Activated CD8-positive, alpha-beta memory T cell treated with anti-CD3 and anti-CD28 coated beads, Interleukin-2, amount 10 ng/mL, durations not matched to agents 7 days and 5 days (primary cell): Measurements from ENCODE around the gene SLC29A1. TPM values are rescaled to one million over a fixed set of nuclear protein-coding genes. Genes with fewer than 3 reads are reported as not detected.
A peak's percentile ranks its signal among the peaks of the same experiment; 100 is the strongest.
"Not testable (repeated sequence)": the region's sequence is repeated elsewhere in the genome, so short reads cannot be mapped to it uniquely, and the experiment has no call there.

Source experiments
- ATAC-seq: fragments of 150-1000 bp; cut with Tn5 transposase; one replicate; pipeline ENCODE4 v1.10.0; 2021; ENCODE audit warnings: moderate library complexity
- CTCF ChIA-PET: fragments of 350-600 bp; sonication (Branson Sonifier 250); formaldehyde crosslinking; loops from one replicate; lab custom pipeline; 2021; ENCODE audit warnings: antibody characterized with exemption; lab: Charles Lee
- DNase-seq: peaks from one replicate; pipeline ENCODE4 v3.0.0-alpha.2; 2020
- H3K27ac Mint-ChIP-seq: one replicate; pipeline ENCODE4 v1.8.0; 2021; ENCODE audit warnings: mild to moderate bottlenecking, mixed read lengths
- H3K27me3 Mint-ChIP-seq: one replicate; pipeline ENCODE4 v1.8.0; 2021; ENCODE audit warnings: mixed read lengths
- H3K36me3 Mint-ChIP-seq: one replicate; pipeline ENCODE4 v1.8.0; 2021; ENCODE audit warnings: mild to moderate bottlenecking, mixed read lengths
- H3K4me1 Mint-ChIP-seq: one replicate; pipeline ENCODE4 v1.8.0; 2021; ENCODE audit warnings: mixed read lengths
- H3K4me3 Mint-ChIP-seq: one replicate; pipeline ENCODE4 v1.8.0; 2021; ENCODE audit warnings: mild to moderate bottlenecking, moderate library complexity, mixed read lengths
- H3K9me3 Mint-ChIP-seq: one replicate; pipeline ENCODE4 v1.8.0; 2022; ENCODE audit warnings: low read depth, mixed read lengths
- total RNA-seq, 2 experiments: library from RNA; stranded (reverse); gene quantifications; one replicate each; pipeline ENCODE4 v1.2.3, GENCODE V29; 2021

The SLC29A1 gene
- total RNA-seq, 2 experiments from 2014 or later: 39.8 to 49.9 TPM

DNA sequence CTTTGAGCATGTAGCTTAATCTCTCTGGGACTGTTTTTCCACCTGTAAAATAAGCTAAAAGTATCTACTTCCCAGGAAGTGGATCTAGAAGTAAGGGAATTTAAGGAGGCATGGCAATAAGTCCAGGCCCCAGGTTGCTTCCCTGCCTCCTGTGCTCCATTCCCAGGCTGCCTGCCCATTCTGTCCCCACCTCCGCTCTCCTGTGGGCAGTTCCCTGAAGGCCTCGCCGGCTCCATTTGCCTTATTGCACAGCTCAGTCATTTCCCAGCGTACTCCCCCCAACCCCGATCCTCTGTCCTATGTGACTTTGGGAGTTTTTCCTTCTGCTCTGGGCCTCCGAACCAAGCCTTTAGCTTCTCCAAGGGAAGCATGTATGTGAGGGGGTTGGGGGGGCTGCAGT, 4.6 kb downstream of the SLC29A1 start:
- CTCF ChIA-PET: interaction anchor here (0.8 to 1.7 kb wide), 3 partner anchors 9 to 29 kb away, joined by 3 to 10 read pairs (median 3); no protein-coding TSS in a partner anchor
- H3K27ac Mint-ChIP-seq: no peak overlapping the region
- H3K9me3 Mint-ChIP-seq: no peaks in the 10 kb centered on the region
- DNase-seq (no peak), ATAC-seq (no peak)
- peaks cover 20% of the 10 kb centered on the region for H3K4me1 Mint-ChIP-seq
- no peaks in the 10 kb centered on the region for H3K27me3 Mint-ChIP-seq
- no peaks in the 10 kb centered on the region for H3K36me3 Mint-ChIP-seq
- no peak overlapping the region for H3K4me3 Mint-ChIP-seq

DNA sequence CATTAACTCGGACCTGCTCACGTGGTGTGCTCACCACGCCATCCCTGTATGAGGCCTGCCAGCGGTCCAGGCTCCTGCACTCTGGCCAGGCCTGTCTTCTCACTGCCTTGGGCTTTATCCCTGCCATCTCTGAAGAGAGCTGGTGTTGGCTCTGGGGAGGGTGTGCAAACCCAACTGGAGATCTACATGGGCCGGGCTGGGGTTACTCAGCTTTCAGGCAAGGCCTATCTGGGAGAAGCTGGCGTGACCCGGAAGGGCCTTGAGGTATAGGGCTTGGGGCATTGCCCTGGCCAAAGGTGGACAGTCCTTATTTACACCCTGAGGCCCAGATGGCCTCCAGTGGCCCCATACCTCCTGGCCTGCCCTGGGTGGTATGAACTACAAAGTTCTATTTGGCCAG, 5.0 kb downstream of the SLC29A1 start:
- no peak overlapping the region for H3K4me3 Mint-ChIP-seq
- DNase-seq (no peak), ATAC-seq (no peak)
- no peaks in the 10 kb centered on the region for H3K27me3 Mint-ChIP-seq
- peaks cover under 1% of the 10 kb centered on the region for H3K36me3 Mint-ChIP-seq
- CTCF ChIA-PET: interaction anchor here (0.8 to 1.7 kb wide), 3 partner anchors 8 to 28 kb away, joined by 3 to 10 read pairs (median 3); no protein-coding TSS in a partner anchor
- H3K27ac Mint-ChIP-seq: no peak overlapping the region
- no peaks in the 10 kb centered on the region for H3K9me3 Mint-ChIP-seq
- H3K4me1 Mint-ChIP-seq: peaks cover 20% of the 10 kb centered on the region

DNA sequence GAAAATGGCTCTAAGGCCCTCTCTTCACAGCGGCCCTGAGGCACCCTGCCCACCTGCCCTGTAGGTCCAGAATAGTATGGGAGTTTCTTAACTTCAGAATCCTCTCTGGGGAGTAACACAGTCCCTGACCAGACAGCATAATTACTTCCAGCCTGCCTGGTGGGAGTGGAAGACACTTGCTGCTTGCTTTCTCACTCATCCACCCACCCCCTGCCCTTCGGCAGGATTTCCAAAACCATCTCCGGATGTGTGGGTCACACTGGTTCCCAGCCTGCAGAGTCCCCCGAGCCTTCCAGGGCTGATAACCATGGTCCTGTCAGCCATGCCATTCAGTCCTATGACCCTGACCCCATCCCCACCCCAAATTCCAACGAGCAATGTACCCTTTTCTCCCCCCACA, 5.4 kb downstream of the SLC29A1 start:
- no peaks in the 10 kb centered on the region for H3K27me3 Mint-ChIP-seq
- no peak for DNase-seq
- no peak for ATAC-seq
- H3K27ac Mint-ChIP-seq: no peak overlapping the region
- peaks cover 3% of the 10 kb centered on the region for H3K36me3 Mint-ChIP-seq
- no peak overlapping the region for H3K4me3 Mint-ChIP-seq
- H3K4me1 Mint-ChIP-seq: peaks cover 23% of the 10 kb centered on the region
- CTCF ChIA-PET: interaction anchor here (0.8 to 1.7 kb wide), 3 partner anchors 8 to 28 kb away, joined by 3 to 10 read pairs (median 3); no protein-coding TSS in a partner anchor
- no peaks in the 10 kb centered on the region for H3K9me3 Mint-ChIP-seq

DNA sequence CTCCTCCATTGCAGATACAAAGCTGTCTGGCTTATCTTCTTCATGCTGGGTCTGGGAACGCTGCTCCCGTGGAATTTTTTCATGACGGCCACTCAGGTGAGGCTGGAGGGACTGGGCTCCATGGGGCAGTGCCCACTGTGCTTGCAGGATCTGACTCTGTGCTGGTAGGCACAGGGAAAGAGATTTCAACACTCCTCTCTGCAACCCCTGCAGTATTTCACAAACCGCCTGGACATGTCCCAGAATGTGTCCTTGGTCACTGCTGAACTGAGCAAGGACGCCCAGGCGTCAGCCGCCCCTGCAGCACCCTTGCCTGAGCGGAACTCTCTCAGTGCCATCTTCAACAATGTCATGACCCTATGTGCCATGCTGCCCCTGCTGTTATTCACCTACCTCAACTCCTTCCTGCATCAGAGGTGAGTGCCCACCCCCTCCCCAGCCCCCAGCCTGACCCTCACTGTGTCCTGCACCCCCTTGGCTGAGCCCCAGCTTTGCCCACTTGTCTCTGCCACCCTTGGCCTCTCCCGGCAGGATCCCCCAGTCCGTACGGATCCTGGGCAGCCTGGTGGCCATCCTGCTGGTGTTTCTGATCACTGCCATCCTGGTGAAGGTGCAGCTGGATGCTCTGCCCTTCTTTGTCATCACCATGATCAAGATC, 6.1 kb downstream of the SLC29A1 start:
- ATAC-seq (no peak), DNase-seq (no peak)
- CTCF ChIA-PET: interaction anchor here (1.0 to 1.5 kb wide), 2 partner anchors 8 to 9 kb away, joined by 3 read pairs; no protein-coding TSS in a partner anchor
- Mint-ChIP-seq H3K4me3 (no peak overlapping the region), H3K27ac (no peak overlapping the region), H3K4me1 (peaks cover 17% of the 10 kb centered on the region), H3K36me3 (peaks cover 3% of the 10 kb centered on the region), H3K9me3 (no peaks in the 10 kb centered on the region), H3K27me3 (no peaks in the 10 kb centered on the region)

DNA sequence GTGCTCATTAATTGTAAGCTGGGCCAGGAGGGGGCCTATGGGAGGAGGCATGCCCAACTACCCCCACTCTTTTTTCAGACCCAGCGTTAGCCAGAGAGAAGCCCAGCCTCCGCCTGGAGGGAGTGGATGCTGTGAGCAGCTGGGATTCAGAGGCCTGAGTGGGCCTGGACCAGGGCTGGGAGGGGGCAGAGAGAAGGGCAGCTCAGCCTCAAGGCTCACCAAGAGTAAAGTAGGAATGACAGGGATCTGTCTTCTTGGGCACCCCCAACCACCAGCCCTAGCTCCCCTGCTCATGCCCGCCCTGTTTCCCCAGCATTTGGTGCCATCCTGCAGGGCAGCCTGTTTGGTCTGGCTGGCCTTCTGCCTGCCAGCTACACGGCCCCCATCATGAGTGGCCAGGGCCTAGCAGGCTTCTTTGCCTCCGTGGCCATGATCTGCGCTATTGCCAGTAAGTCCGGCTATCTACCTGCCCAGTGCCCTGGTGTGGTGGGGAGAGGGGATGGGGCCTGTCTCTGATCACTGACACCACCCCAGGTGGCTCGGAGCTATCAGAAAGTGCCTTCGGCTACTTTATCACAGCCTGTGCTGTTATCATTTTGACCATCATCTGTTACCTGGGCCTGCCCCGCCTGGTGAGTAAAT, 6.8 kb downstream of the SLC29A1 start:
- H3K36me3 Mint-ChIP-seq: peaks cover 3% of the 10 kb centered on the region
- no peak overlapping the region for H3K4me3 Mint-ChIP-seq
- ATAC-seq (no peak), DNase-seq (no peak)
- H3K27ac Mint-ChIP-seq: no peak overlapping the region
- no peaks in the 10 kb centered on the region for H3K9me3 Mint-ChIP-seq
- H3K27me3 Mint-ChIP-seq: no peaks in the 10 kb centered on the region
- CTCF ChIA-PET: interaction anchor here (1.0 to 1.5 kb wide), 2 partner anchors 8 to 9 kb away, joined by 3 read pairs; no protein-coding TSS in a partner anchor
- peaks cover 11% of the 10 kb centered on the region for H3K4me1 Mint-ChIP-seq

DNA sequence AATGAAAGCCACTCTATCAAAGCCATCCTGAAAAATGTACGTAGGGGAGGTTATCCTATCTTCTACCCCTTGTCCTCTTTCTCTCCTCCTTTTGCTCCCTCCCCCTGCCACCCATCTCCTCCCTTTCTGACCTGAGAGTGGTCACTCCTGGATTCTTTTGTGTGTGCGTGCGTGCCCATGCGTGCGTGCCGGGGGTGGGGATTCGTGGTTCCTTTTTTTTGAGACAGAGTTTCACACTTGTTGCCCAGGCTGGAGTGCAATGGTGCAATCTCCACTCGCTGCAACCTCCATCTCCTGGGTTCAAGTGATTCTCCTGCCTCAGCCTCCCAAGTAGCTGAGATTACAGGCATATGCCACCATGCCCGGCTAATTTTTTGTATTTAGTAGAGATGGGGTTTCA, 8.0 kb downstream of the SLC29A1 start:
- H3K27ac Mint-ChIP-seq, DNase-seq, H3K4me1 Mint-ChIP-seq, H3K4me3 Mint-ChIP-seq, H3K9me3 Mint-ChIP-seq, H3K27me3 Mint-ChIP-seq, ATAC-seq, H3K36me3 Mint-ChIP-seq, CTCF ChIA-PET: not testable (repeated sequence)

DNA sequence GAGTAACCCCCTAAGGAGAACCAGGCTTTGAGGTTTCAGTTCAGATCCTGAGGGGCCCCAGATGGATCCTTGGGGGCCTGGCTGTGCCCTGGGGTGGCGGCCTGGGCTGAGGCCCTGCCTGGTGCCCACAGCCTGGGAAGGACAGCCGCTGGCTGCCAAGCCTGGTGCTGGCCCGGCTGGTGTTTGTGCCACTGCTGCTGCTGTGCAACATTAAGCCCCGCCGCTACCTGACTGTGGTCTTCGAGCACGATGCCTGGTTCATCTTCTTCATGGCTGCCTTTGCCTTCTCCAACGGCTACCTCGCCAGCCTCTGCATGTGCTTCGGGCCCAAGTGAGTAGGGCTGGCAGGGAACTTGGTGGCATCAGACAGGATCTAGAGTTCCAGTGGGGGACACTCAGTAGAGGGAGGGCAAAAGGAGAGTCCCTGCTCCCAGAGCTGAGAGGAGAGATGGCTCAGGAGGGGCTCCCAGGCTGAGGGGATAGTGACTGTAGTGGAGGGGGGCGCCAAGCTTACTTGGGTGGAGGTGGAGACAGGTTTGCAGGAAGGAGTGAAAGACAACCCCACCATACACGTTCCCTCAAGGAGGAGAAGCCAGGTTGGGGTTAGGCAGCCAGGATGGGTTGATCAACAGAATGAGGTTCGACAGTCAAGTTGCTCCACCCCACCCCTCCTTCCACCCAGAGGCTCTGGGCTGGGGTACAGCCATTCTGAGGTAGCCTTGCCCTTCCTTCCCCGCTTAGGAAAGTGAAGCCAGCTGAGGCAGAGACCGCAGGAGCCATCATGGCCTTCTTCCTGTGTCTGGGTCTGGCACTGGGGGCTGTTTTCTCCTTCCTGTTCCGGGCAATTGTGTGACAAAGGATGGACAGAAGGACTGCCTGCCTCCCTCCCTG, 9.5 kb downstream of the SLC29A1 start:
- CTCF ChIA-PET: interaction anchor here (0.8 to 7.6 kb wide), 6 partner anchors 10 to 137 kb away, joined by 3 to 88 read pairs (median 24); partner anchors contain the start of genes HSP90AB1 and SLC29A1
- DNase-seq (no peak), ATAC-seq (no peak)
- Mint-ChIP-seq H3K9me3 (no peaks in the 10 kb centered on the region), H3K4me3 (no peak overlapping the region), H3K36me3 (peaks cover 3% of the 10 kb centered on the region), H3K27me3 (no peaks in the 10 kb centered on the region), H3K27ac (peak overlapping the region; percentile 54), H3K4me1 (peaks cover 19% of the 10 kb centered on the region)

DNA sequence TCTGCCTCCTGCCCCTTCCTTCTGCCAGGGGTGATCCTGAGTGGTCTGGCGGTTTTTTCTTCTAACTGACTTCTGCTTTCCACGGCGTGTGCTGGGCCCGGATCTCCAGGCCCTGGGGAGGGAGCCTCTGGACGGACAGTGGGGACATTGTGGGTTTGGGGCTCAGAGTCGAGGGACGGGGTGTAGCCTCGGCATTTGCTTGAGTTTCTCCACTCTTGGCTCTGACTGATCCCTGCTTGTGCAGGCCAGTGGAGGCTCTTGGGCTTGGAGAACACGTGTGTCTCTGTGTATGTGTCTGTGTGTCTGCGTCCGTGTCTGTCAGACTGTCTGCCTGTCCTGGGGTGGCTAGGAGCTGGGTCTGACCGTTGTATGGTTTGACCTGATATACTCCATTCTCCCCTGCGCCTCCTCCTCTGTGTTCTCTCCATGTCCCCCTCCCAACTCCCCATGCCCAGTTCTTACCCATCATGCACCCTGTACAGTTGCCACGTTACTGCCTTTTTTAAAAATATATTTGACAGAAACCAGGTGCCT, 10.2 kb downstream of the SLC29A1 start:
- Mint-ChIP-seq H3K4me3 (no peak overlapping the region), H3K4me1 (peaks cover 26% of the 10 kb centered on the region), H3K36me3 (peaks cover 3% of the 10 kb centered on the region), H3K27ac (peak overlapping the region; percentile 54), H3K9me3 (no peaks in the 10 kb centered on the region), H3K27me3 (no peaks in the 10 kb centered on the region)
- CTCF ChIA-PET: interaction anchor here (0.9 to 7.6 kb wide), 7 partner anchors 11 to 139 kb away, joined by 3 to 88 read pairs (median 7); partner anchors contain the start of genes HSP90AB1 and SLC29A1
- DNase-seq (no peak), ATAC-seq (no peak)

DNA sequence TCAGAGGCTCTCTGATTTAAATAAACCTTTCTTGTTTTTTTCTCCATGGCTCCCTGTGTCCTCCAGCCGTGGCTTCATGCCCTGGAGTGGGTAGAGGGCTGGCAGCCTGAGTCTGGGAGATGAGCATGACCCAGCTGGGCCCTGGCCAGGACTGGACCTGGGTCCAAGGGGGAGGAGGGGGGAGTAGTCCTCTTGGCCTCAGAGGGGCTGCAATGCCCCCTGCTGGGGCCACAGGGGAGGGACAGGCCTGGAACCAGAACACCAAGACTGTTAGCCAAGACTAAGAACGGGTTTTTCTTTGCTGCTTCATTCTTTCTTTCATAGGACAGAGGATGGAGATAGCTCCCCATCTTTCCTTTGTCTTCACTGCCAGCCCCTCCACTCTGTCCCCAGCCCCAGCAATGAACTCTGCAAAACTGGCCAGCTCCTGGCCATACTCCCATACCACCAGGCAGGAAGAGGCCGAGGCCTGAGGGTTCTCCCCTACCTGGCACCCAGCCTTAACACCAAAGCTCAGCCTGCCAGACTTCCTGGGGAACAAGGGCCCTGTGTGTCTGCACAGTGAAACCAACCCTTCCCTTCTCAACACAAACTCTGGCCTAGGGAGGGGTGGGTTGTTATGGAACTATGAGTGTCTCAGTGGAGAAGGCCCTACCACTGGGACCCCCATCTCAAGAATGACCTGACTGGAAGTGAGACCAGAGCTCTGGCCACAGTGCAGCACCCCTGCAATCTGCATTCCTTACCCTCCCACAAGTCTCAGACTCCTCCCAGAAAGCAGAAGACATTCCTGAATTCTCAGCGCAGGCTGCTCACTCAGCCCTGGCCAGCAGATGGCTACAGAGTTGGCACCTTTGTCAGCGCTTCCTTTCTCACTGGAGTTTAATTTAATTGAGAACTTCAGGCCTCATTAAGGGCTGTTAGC, 11.0 kb downstream of the SLC29A1 start:
- ATAC-seq (no peak), DNase-seq (no peak)
- H3K4me3 Mint-ChIP-seq: no peak overlapping the region
- CTCF ChIA-PET: interaction anchor here (0.8 to 7.6 kb wide), 12 partner anchors 11 to 140 kb away, joined by 3 to 88 read pairs (median 5); partner anchors contain the start of genes AARS2, HSP90AB1, MYMX and SLC29A1
- no peak overlapping the region for H3K27ac Mint-ChIP-seq
- H3K9me3 Mint-ChIP-seq: no peaks in the 10 kb centered on the region
- H3K27me3 Mint-ChIP-seq: no peaks in the 10 kb centered on the region
- H3K4me1 Mint-ChIP-seq: peaks cover 26% of the 10 kb centered on the region
- peaks cover 3% of the 10 kb centered on the region for H3K36me3 Mint-ChIP-seq

DNA sequence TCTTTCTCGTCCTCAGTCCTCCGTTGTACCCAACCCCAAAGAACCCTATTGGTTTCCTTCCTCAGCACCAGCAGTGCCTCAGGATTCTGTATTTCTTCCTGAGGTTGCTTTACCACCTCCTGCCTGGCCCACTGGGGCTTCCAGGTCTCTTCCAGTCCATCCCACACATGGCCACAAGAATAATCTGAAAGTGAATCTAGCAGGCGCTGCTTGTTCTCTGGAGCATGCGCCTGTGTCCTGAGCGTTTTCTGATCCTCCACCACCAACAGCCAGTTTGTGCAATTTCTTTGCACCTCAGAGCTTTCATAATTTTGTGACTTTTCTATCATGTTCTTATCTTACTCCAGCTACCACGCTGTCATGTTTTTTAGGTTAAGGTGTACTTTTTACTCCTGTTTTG, 11.9 kb downstream of the SLC29A1 start:
- DNase-seq (no peak), ATAC-seq (no peak)
- no peak overlapping the region for H3K27ac Mint-ChIP-seq
- no peaks in the 10 kb centered on the region for H3K9me3 Mint-ChIP-seq
- peaks cover 26% of the 10 kb centered on the region for H3K4me1 Mint-ChIP-seq
- peaks cover 3% of the 10 kb centered on the region for H3K36me3 Mint-ChIP-seq
- CTCF ChIA-PET: interaction anchor here (0.8 to 7.6 kb wide), 12 partner anchors 8 to 140 kb away, joined by 3 to 88 read pairs (median 5); partner anchors contain the start of genes AARS2, HSP90AB1, MYMX and SLC29A1
- H3K4me3 Mint-ChIP-seq: no peak overlapping the region
- H3K27me3 Mint-ChIP-seq: no peaks in the 10 kb centered on the region

DNA sequence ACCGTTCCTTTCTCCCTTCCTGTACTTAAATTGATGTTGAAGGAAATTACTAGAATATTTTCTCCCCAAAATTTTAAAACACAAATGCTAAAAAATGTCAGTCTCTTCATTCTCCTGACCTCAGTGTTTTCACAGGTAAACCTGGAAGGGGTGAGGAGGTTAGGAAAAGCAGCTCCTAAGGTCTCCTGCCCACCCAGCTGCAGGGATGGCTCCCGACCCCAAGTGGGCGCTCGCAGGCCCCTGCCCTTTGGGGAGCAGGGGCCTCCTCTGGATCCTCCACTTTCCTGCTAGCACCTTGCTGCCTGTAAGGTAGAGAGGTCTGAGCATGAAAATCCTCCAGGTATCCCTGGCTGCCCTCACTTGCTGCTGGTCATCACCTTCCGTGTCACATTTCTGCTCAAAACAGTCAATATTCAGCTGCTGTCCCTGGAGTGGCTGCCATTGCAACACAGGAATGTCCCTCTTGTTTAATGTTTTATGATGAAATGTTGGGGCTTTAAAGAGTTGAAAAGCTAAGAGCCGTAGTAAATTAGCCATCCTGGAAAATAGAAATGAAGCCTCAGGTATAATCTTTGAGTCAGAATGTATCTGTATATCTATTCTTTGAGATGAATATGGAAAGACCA, 12.6 kb downstream of the SLC29A1 start:
- Mint-ChIP-seq H3K9me3 (no peaks in the 10 kb centered on the region), H3K4me3 (no peak overlapping the region), H3K27ac (no peak overlapping the region), H3K36me3 (peaks cover 3% of the 10 kb centered on the region), H3K4me1 (peaks cover 26% of the 10 kb centered on the region), H3K27me3 (no peaks in the 10 kb centered on the region)
- no peak for ATAC-seq
- DNase-seq: no peak
- CTCF ChIA-PET: interaction anchor here (1.1 to 7.6 kb wide), 12 partner anchors 8 to 138 kb away, joined by 3 to 88 read pairs (median 6); partner anchors contain the start of genes AARS2, HSP90AB1, MYMX and SLC29A1
